ENCODE measurements around the gene RRP15.

RRP15 gene

GRCh38 chr1:218364028-218364710 lies 79.1 kb downstream of the RRP15 start:
- DNase-seq = no peak

- no peak for DNase-seq
Measured at GRCh38 chr1:218365226-218365999, 80.3 kb downstream of the RRP15 start.

- no peak for DNase-seq
Measured at GRCh38 chr1:218366322-218367052, 81.4 kb downstream of the RRP15 start.

- DNase-seq = no peak
Measured at GRCh38 chr1:218367118-218367517, 82.0 kb downstream of the RRP15 start.

GRCh38 chr1:218368686-218369085 lies 83.6 kb downstream of the RRP15 start:
- no peak for DNase-seq

- DNase-seq = no peak
Measured at GRCh38 chr1:218369688-218370511, 84.8 kb downstream of the RRP15 start.

GRCh38 chr1:218371927-218372672 lies 87.0 kb downstream of the RRP15 start:
- DNase-seq = no peak

- peak; percentile 61 for DNase-seq
Measured at GRCh38 chr1:218374401-218375353, 89.6 kb downstream of the RRP15 start.

- DNase-seq = no peak
Measured at GRCh38 chr1:218376722-218377121, 91.6 kb downstream of the RRP15 start.

- no peak for DNase-seq
Measured at GRCh38 chr1:218377143-218377660, 92.1 kb downstream of the RRP15 start.

- DNase-seq = no peak
Measured at GRCh38 chr1:218380125-218380977, 95.3 kb downstream of the RRP15 start.

GRCh38 chr1:218382261-218382660 lies 97.2 kb downstream of the RRP15 start:
- no peak for DNase-seq

GRCh38 chr1:218383051-218383450 lies 98.0 kb downstream of the RRP15 start:
- DNase-seq = no peak

- DNase-seq = no peak
Measured at GRCh38 chr1:218383681-218384080, 98.6 kb downstream of the RRP15 start.

- no peak for DNase-seq
Measured at GRCh38 chr1:218384581-218384993, 99.5 kb downstream of the RRP15 start.
